ENCODE measurements around the gene GNA12.

- TF ChIP-seq EZH2 (IDR thresholded peaks at IDR 0.05; ENCODE audit: insufficient read depth, low read length) (no peak), CTCF (IDR thresholded peaks at IDR 0.05; ENCODE audit: insufficient read depth, low read depth, low read length) (no peak)
Observed at GRCh38 chr7:2860627-2861133, 16.6 kb upstream of the GNA12 start.
